GM23248 (cell line): ENCODE data around the gene KCNK1. TPM values are rescaled to one million over a fixed set of nuclear protein-coding genes. Genes with fewer than 3 reads are reported as not detected.
A peak's percentile ranks its signal among the peaks of the same experiment; 100 is the strongest.

Experiments
- DNase-seq: peaks from one replicate; pipeline ENCODE4 v3.0.0-alpha.2; 2015
- H2AFZ ChIP-seq: fragments of 200-600 bp; sonication (generic); 2 replicates; pipeline ENCODE4 v1.6.1; 2016; ENCODE audit warnings: antibody characterized with exemption
- H3F3A ChIP-seq: fragments of 200-600 bp; sonication (generic); 2 replicates; pipeline ENCODE4 v1.6.1; 2016; ENCODE audit warnings: mild to moderate bottlenecking, antibody characterized with exemption, mixed run types; ENCODE audit not compliant: insufficient read depth
- H3K27ac ChIP-seq: fragments of 200-600 bp; sonication (generic); 2 replicates; pipeline ENCODE4 v1.5.1; 2016; ENCODE audit warnings: mild to moderate bottlenecking
- H3K27me3 ChIP-seq: fragments of 200-600 bp; sonication (generic); replicated peaks from 2 replicates; pipeline ENCODE4 v1.6.1; 2016; ENCODE audit warnings: mild to moderate bottlenecking; ENCODE audit not compliant: insufficient read depth
- H3K36me3 ChIP-seq: fragments of 200-600 bp; sonication (generic); 2 replicates; pipeline ENCODE4 v1.6.1; 2016; ENCODE audit warnings: low read depth, mild to moderate bottlenecking
- H3K4me1 ChIP-seq: fragments of 200-600 bp; sonication (generic); 2 replicates; pipeline ENCODE4 v1.6.1; 2016; ENCODE audit warnings: mild to moderate bottlenecking; ENCODE audit not compliant: insufficient read depth
- H3K4me2 ChIP-seq: fragments of 200-600 bp; sonication (generic); one replicate; pipeline ENCODE4 v1.6.1; 2016; ENCODE audit warnings: mild to moderate bottlenecking; ENCODE audit not compliant: unreplicated experiment
- H3K4me3 ChIP-seq: fragments of 200-600 bp; sonication (generic); 2 replicates; pipeline ENCODE4 v1.5.1; 2016; ENCODE audit warnings: mild to moderate bottlenecking
- H3K79me2 ChIP-seq: fragments of 200-600 bp; sonication (generic); 2 replicates; pipeline ENCODE4 v1.6.1; 2016; ENCODE audit warnings: mild to moderate bottlenecking; ENCODE audit not compliant: insufficient read depth
- H3K9ac ChIP-seq: fragments of 200-600 bp; sonication (generic); 2 replicates; pipeline ENCODE4 v1.6.1; 2016; ENCODE audit warnings: mild to moderate bottlenecking
- H3K9me2 ChIP-seq: fragments of 200-600 bp; sonication (generic); 2 replicates; pipeline ENCODE4 v1.6.1; 2016; ENCODE audit warnings: mixed run types, mild to moderate bottlenecking, moderate library complexity; ENCODE audit not compliant: insufficient read depth
- H3K9me3 ChIP-seq: fragments of 200-600 bp; sonication (generic); one replicate; pipeline ENCODE4 v1.6.1; 2017; ENCODE audit warnings: low read depth
- H4K20me1 ChIP-seq: fragments of 200-600 bp; sonication (generic); 2 replicates; pipeline ENCODE4 v1.6.0; 2016; ENCODE audit not compliant: insufficient read depth
- EZH2 ChIP-seq: fragments of 200-600 bp; sonication (generic); IDR thresholded peaks from 2 replicates; pipeline ENCODE4 v1.6.1; 2018; ENCODE audit warnings: antibody characterized with exemption, mild to moderate bottlenecking; ENCODE audit not compliant: insufficient read depth, poor library complexity, severe bottlenecking
- EZH2phosphoT487 ChIP-seq: fragments of 200-600 bp; sonication (generic); IDR thresholded peaks from 2 replicates; pipeline ENCODE4 v1.6.1; 2018; ENCODE audit warnings: antibody characterized with exemption, moderate library complexity, mild to moderate bottlenecking, low read depth; ENCODE audit not compliant: insufficient read depth
- WGBS, 2 experiments: methylation state at CpG; one replicate each; pipeline ENCODE4 v1.1.6; 2015 to 2017; ENCODE audit warnings: low lambda C conversion rate in 2 of 2, low coverage in 1 of 2; ENCODE audit errors: missing lambda C conversion rate in 2 of 2; 5-methylcytosine and 5-hydroxymethylcytosine counted together
- in situ Hi-C: fragments of 300-500 bp; cut with MboI; formaldehyde crosslinking; loops from 2 replicates; pipeline ENCODE4 v1.15.0; 2020
- polyA plus RNA-seq: library from polyadenylated mRNA; unstranded; fragments of >200 nt; fragmentation: Nextera tagmentation; extraction: Ambion mirVana; gene quantifications from 2 replicates; pipeline ENCODE4 v1.2.1, GENCODE V29; 2016
- total RNA-seq: library from RNA; depleted of rRNA; stranded (reverse); fragments of >200 nt; shearing (Covaris generic); gene quantifications from 2 replicates; pipeline ENCODE4 v1.2.3, GENCODE V29; 2014

The KCNK1 gene
- total and polyA plus RNA-seq, 2 experiments from 2014 or later, result 4.0 to 4.2 TPM

DNA sequence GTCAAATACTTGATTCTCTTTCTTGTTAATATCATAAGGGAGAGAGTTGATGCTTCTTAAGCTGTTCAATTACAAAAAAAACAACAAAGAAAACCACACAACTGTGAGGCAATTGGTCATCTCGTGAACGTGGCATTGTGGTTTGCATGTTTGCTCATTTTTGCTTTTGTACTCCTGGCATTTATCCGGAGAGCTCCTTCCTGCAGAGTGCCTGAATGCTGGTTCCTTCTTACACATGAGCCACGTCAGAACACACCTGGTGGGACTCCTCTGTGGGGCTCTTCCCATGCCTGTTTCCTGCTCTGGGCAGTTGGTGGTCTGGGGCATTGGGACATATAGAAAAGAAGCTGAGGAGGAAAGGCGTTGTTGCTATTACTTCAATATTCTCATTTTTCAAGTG lies 25.7 kb downstream of the KCNK1 start:
- Histone ChIP-seq H3K27ac (no peak overlapping the region), H4K20me1 (no peaks in the 10 kb centered on the region), H3K79me2 (no peaks in the 10 kb centered on the region), H3K9me2 (no peaks in the 10 kb centered on the region), H3F3A (no peaks in the 10 kb centered on the region), H3K9ac (no peak overlapping the region), H3K9me3 (no peaks in the 10 kb centered on the region), H3K36me3 (no peaks in the 10 kb centered on the region), H3K27me3 (no peaks in the 10 kb centered on the region), H2AFZ (no peak overlapping the region), H3K4me1 (no peaks in the 10 kb centered on the region), H3K4me3 (no peak overlapping the region), H3K4me2 (no peak overlapping the region)
- no peak for DNase-seq
- 68 to 72% methylated on average over 5 of the region's 5 CpGs for WGBS, 2 experiments
- in situ Hi-C loops, result no loop called here
- TF ChIP-seq EZH2 (no peak), EZH2phosphoT487 (no peak)

GRCh38 chr1:233640179-233640578 lies 26.3 kb downstream of the KCNK1 start:
- no peaks in the 10 kb centered on the region for H4K20me1 ChIP-seq
- H3K27me3 ChIP-seq, result no peaks in the 10 kb centered on the region
- no peak overlapping the region for H2AFZ ChIP-seq
- no peak overlapping the region for H3K27ac ChIP-seq
- H3K4me1 ChIP-seq, result no peaks in the 10 kb centered on the region
- no peaks in the 10 kb centered on the region for H3F3A ChIP-seq
- no peaks in the 10 kb centered on the region for H3K79me2 ChIP-seq
- no peaks in the 10 kb centered on the region for H3K9me3 ChIP-seq
- no peak overlapping the region for H3K9ac ChIP-seq
- 88 to 92% methylated on average over 3 of the region's 3 CpGs for WGBS, 2 experiments
- no peaks in the 10 kb centered on the region for H3K9me2 ChIP-seq
- no peaks in the 10 kb centered on the region for H3K36me3 ChIP-seq
- no peak for TF ChIP-seq EZH2
- TF ChIP-seq EZH2phosphoT487, result no peak
- H3K4me2 ChIP-seq, result no peak overlapping the region
- in situ Hi-C loops, result no loop called here
- H3K4me3 ChIP-seq, result no peak overlapping the region
- no peak for DNase-seq

DNA sequence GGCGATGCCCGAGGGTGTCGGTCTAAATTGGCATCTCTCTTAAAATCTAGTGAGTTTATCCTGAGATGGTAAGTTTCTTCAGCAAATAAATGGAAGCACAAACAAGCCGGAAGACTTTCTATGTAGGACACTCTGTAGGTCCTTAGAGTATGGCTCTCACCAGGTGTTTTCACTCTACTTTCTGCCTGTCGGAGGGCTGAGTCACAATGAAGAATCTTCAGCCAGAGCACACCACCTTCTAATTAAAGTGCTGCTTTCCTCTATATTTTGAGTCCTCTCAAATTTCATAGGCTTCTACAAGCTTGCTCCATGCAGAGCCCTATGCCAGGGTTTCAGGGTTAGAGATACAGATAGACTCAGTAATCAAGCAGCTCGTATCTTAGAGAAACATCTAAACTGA lies 27.1 kb downstream of the KCNK1 start:
- Histone ChIP-seq H3K4me3 (no peak overlapping the region), H3K4me2 (no peak overlapping the region), H3K27ac (no peak overlapping the region), H4K20me1 (no peaks in the 10 kb centered on the region), H3K4me1 (no peaks in the 10 kb centered on the region), H3K9me2 (no peaks in the 10 kb centered on the region), H3K36me3 (no peaks in the 10 kb centered on the region), H3F3A (no peaks in the 10 kb centered on the region), H3K9ac (no peak overlapping the region), H3K27me3 (no peaks in the 10 kb centered on the region), H2AFZ (no peak overlapping the region), H3K79me2 (no peaks in the 10 kb centered on the region), H3K9me3 (no peaks in the 10 kb centered on the region)
- TF ChIP-seq EZH2 (no peak), EZH2phosphoT487 (no peak)
- 97 to 98% methylated on average over 6 of the region's 6 CpGs for WGBS, 2 experiments
- in situ Hi-C loops, result no loop called here
- DNase-seq, result no peak

DNA sequence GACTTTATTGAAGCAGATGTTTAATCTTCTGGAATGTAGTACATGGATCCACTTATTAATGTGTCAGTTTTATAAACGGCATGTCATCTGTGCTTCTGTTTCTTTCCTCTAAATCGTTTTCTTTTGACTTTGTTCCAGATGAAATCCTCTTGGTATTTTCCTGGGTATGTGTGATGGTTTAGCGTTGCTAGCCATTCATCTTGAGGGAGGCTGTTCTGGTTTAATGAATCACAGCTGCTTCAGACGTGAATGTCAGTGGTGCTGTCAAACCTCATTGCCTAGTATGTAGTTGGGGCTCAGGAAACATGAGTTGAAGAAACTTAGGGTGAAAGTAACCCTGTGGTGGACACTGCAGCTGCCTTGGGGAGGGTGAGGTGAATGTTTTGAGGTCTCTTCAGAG lies 33.2 kb downstream of the KCNK1 start:
- Histone ChIP-seq H3K27me3 (no peaks in the 10 kb centered on the region), H3K27ac (no peak overlapping the region), H3K9ac (no peak overlapping the region), H4K20me1 (no peaks in the 10 kb centered on the region), H3K9me3 (no peaks in the 10 kb centered on the region), H3K4me3 (no peak overlapping the region), H3K9me2 (no peaks in the 10 kb centered on the region), H3K4me1 (no peaks in the 10 kb centered on the region; the same call in 1 of the 2 replicates), H3K4me2 (no peak overlapping the region), H3F3A (no peaks in the 10 kb centered on the region), H3K79me2 (no peaks in the 10 kb centered on the region), H2AFZ (no peak overlapping the region), H3K36me3 (no peaks in the 10 kb centered on the region)
- TF ChIP-seq EZH2 (no peak), EZH2phosphoT487 (no peak)
- in situ Hi-C loops, result no loop called here
- DNase-seq, result peak; percentile 37
- 3 to 7% methylated on average over 4 of the region's 4 CpGs for WGBS, 2 experiments

GRCh38 chr1:233647636-233648035 lies 33.7 kb downstream of the KCNK1 start:
- no peak overlapping the region for H2AFZ ChIP-seq
- 65 to 71% methylated on average over 2 of the region's 2 CpGs for WGBS, 2 experiments
- in situ Hi-C loops, result no loop called here

More at GRCh38 chr1:233647636-233648035, 33.7 kb downstream of the KCNK1 start:
- Histone ChIP-seq H3F3A (no peaks in the 10 kb centered on the region), H3K4me3 (no peak overlapping the region), H3K9ac (no peak overlapping the region), H3K79me2 (no peaks in the 10 kb centered on the region), H3K27ac (no peak overlapping the region), H4K20me1 (no peaks in the 10 kb centered on the region), H3K4me1 (no peaks in the 10 kb centered on the region; the same call in 1 of the 2 replicates), H3K9me2 (no peaks in the 10 kb centered on the region), H3K36me3 (no peaks in the 10 kb centered on the region), H3K4me2 (no peak overlapping the region), H3K9me3 (no peaks in the 10 kb centered on the region), H3K27me3 (no peaks in the 10 kb centered on the region)
- TF ChIP-seq EZH2 (no peak), EZH2phosphoT487 (no peak)
- DNase-seq, result no peak
